ENCODE measurements around the gene DPH2.

- TF ChIP-seq, protein P1, sequence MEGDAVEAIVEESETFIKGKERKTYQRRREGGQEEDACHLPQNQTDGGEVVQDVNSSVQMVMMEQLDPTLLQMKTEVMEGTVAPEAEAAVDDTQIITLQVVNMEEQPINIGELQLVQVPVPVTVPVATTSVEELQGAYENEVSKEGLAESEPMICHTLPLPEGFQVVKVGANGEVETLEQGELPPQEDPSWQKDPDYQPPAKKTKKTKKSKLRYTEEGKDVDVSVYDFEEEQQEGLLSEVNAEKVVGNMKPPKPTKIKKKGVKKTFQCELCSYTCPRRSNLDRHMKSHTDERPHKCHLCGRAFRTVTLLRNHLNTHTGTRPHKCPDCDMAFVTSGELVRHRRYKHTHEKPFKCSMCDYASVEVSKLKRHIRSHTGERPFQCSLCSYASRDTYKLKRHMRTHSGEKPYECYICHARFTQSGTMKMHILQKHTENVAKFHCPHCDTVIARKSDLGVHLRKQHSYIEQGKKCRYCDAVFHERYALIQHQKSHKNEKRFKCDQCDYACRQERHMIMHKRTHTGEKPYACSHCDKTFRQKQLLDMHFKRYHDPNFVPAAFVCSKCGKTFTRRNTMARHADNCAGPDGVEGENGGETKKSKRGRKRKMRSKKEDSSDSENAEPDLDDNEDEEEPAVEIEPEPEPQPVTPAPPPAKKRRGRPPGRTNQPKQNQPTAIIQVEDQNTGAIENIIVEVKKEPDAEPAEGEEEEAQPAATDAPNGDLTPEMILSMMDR (IDR thresholded peaks at IDR 0.05) = no peak
- no peak for TF ChIP-seq POLR2A (IDR thresholded peaks at IDR 0.05)
These were observed 38.9 kb upstream of the DPH2 start for GRCh38 chr1:43930949-43931275.

Data from right lobe of liver (tissue), 4 donors.